Measurements from ENCODE around the gene OLFML3. TPM values are rescaled to one million over a fixed set of nuclear protein-coding genes. Genes with fewer than 3 reads are reported as not detected.

Gene OLFML3
- total and polyA plus RNA-seq, 2 of the 13 experiments (the other 11 are each of a cell fraction or from before 2014, with no cell fraction given): 2.0 to 5.1 TPM

DNA sequence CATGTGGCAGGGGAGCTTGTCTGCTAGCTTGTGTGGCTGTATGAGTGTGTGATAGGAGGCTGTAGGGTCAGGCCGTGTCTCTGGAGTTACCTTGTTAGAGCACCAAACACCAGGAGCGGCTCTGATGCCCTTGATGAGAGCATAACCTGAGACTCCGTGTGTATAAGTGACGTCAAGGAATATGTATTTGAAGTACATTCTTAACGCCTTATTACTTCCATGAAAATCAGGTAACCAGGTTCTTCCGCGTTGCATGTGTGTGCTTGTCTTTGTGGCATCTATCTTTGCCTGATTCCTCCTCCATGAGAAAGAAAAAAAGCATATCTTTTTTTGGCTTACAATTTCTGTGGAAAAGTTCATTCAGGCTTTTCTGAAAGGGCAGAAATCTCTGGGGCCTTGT, 4.6 kb downstream of the OLFML3 start:
- DNase-seq (ENCODE audit: low spot score): no peak
- Histone ChIP-seq H3K27me3 (ENCODE audit: control insufficient read depth in 1 of 2, insufficient read depth in 2 of 2, low read length in 2 of 2) (no peaks in the 10 kb centered on the region; a peak in 1 of 5 replicates), H2AFZ (ENCODE audit: low read length) (no peak overlapping the region), H3K4me1 (ENCODE audit: insufficient read depth, low read length) (peaks cover 37% of the 10 kb centered on the region), H3K9me3 (ENCODE audit: low read length) (no peaks in the 10 kb centered on the region), H4K20me1 (ENCODE audit: insufficient read depth, low read length) (no peaks in the 10 kb centered on the region), H3K9ac (ENCODE audit: insufficient read depth, low read depth, low read length) (no peak overlapping the region), H3K36me3 (replicated peaks in 1 of 2; ENCODE audit: control insufficient read depth in 1 of 2, insufficient read depth in 2 of 2, low read length in 2 of 2) (no peaks in the 10 kb centered on the region), H3K4me2 (ENCODE audit: low read depth, low read length) (no peak overlapping the region), H3K79me2 (ENCODE audit: insufficient read depth, low read length) (no peaks in the 10 kb centered on the region), H3K4me3 (replicated peaks in 1 of 3; ENCODE audit: insufficient read depth in 1 of 3, low read depth in 2 of 3, low read length in 3 of 3) (no peak overlapping the region), H3K27ac (ENCODE audit: extremely low read length, insufficient read depth, low read length) (no peak overlapping the region)
- no TSS peak for BruUV-seq (replicated peaks)
- intact Hi-C loops (cut with micrococcal nuclease; ENCODE audit: unreplicated experiment) (loop anchor here (2.0 kb wide), 1 partner anchor 67 kb away; no protein-coding TSS in a partner anchor), in situ Hi-C loops (cut with HindIII; ENCODE audit: extremely low pct_ligation_motif_present, low pct_unique_long_range_greater_than_20kb) (no loop called here)
- WGBS (ENCODE audit: low lambda C conversion rate): 90% methylated on average over 7 of the region's 7 CpGs
- ChIA-PET CTCF (ENCODE audit: low intra/inter-chr PET ratio, low total read pairs) (no interaction called here), POLR2A (no interaction called here)
- ATAC-seq: no peak
- no peak for FAIRE-seq
- no peak for TF ChIP-seq HINFP (CRISPR knock-in tag; IDR thresholded peaks at IDR 0.05; ENCODE audit: low read depth)
- TF ChIP-seq GLI4 (CRISPR knock-in tag; IDR thresholded peaks at IDR 0.05; ENCODE audit: borderline replicate concordance): no peak
- no peak for TF ChIP-seq TEAD3 (CRISPR knock-in tag; optimal IDR thresholded peaks at IDR 0.05; ENCODE audit: borderline replicate concordance)
- no peak for TF ChIP-seq PHF5A (CRISPR knock-in tag; IDR thresholded peaks at IDR 0.05; ENCODE audit: low read depth, unreplicated experiment)
- no peak for TF ChIP-seq ZFP37 (CRISPR knock-in tag; IDR thresholded peaks at IDR 0.05; ENCODE audit: borderline replicate concordance)
- TF ChIP-seq ZNF407 (CRISPR knock-in tag; IDR thresholded peaks at IDR 0.05; ENCODE audit: not compliant biosample characterization): no peak
- no peak for TF ChIP-seq REPIN1 (CRISPR knock-in tag; IDR thresholded peaks at IDR 0.05; ENCODE audit: borderline replicate concordance, low read depth)
- no peak for TF ChIP-seq ZFY (CRISPR knock-in tag; IDR thresholded peaks at IDR 0.05)
- TF ChIP-seq PBX3 (CRISPR knock-in tag; IDR thresholded peaks at IDR 0.05; ENCODE audit: borderline replicate concordance): no peak
- TF ChIP-seq RNF219 (CRISPR knock-in tag; IDR thresholded peaks at IDR 0.05): no peak
- TF ChIP-seq LCORL (IDR thresholded peaks at IDR 0.05): no peak
- TF ChIP-seq LCORL (CRISPR knock-in tag; IDR thresholded peaks at IDR 0.05): no peak

All from HepG2 (cell line).